Activated CD4-positive, alpha-beta T cell treated with anti-CD3 and anti-CD28 coated beads, Interleukin-2, Interleukin-6, amounts not matched to agents 100 ng/mL and 50 ng/mL, durations not matched to agents 16 hours and 8 hours (primary cell): ENCODE results near the gene PHF13.

Experiments
- DNase-seq: peaks from one replicate; pipeline ENCODE4 v3.0.0-alpha.2; 2020

The PHF13 gene

GRCh38 chr1:6602669-6603237 is 10.8 kb upstream of the PHF13 start, which contains the start of gene KLHL21:
Gene KLHL21 (minus strand): TSS chr1:6602869. CDS start chr1:6602817, 52 bp downstream.
- DNase-seq, result peak; percentile 92

DNA sequence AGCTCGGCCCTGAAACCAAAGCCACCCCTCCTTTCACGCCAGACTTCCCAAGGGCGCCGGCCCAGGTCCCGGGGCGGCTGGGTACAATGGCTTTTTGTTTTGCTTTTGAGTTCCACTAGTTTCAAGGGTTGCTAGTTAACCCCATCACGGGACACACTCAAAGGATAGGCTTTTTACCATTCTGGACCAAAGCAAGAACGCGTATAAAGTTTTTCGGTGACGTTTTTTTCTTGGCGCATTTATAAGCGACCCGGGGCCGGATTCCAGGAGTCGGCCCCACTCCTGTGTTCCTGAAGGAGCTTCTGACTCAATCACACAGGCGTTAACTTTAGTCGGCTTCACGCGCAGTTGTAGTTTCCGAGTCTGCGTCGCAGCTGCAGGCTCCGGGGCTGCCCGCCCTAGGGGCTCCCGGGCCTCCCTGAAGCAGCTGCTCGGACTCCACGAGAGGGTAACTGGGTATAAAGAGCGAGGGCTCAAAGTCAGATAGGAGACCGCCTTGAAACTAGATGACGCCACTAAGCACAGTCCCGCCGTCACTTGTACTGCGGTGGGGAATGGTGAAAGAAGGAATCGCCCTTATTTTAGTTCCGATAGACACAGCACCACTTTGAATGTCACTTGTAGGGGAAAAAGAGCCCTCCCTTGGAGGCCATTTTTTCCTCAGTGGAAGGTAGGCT is 10.2 kb upstream of the PHF13 start:
- DNase-seq, result peak; percentile 70

- DNase-seq, result no peak
These were observed 9.5 kb upstream of the PHF13 start for GRCh38 chr1:6603915-6604558.

- no peak for DNase-seq
These were observed 730 bp upstream of the PHF13 start for GRCh38 chr1:6612641-6613360.

DNA sequence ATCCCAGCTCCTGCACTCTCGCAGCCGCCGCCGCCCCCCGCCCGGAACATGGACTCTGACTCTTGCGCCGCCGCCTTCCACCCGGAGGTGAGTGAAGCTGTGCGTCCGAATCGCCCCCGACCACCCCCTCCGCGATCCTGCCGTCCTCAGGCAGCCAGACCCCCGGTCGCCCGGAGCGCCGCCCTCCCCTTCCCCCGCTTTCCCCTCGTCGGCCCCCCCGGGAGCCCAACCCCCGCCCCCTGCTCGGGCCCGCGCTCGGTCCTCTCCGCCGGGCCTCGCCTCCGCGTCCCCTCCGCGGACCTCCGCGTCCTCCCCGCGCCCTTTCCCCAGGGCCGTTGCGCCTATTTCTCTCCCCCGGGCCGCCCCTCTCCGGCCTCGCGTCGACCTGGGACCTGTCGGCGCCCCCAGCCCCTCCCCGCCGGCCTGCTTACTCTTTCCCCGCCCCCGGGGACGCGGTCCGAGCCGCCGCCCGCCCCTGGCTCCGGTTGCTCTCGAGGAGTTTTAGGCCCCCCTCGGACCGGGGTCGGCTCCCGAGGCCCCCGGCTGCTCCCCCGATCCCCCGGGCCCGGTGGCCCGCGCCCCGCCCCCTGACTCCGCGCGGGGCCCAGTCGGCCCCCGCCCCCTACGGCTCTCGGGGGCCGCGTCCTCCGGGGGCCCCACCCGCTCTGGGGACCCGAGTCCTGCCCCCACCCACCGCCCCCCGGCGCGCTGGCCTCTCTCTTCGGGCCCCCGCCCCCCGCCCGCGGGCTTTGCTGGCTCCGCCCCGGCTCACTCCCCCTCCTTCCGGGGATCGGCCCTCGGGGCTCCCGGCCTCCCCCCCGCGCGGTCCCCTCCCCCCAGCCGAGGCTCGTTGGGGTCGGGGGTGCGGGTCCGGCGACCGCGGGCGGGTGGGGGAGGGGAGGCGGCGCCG is 743 bp downstream of the PHF13 start:
- peak; percentile 43 for DNase-seq

DNA sequence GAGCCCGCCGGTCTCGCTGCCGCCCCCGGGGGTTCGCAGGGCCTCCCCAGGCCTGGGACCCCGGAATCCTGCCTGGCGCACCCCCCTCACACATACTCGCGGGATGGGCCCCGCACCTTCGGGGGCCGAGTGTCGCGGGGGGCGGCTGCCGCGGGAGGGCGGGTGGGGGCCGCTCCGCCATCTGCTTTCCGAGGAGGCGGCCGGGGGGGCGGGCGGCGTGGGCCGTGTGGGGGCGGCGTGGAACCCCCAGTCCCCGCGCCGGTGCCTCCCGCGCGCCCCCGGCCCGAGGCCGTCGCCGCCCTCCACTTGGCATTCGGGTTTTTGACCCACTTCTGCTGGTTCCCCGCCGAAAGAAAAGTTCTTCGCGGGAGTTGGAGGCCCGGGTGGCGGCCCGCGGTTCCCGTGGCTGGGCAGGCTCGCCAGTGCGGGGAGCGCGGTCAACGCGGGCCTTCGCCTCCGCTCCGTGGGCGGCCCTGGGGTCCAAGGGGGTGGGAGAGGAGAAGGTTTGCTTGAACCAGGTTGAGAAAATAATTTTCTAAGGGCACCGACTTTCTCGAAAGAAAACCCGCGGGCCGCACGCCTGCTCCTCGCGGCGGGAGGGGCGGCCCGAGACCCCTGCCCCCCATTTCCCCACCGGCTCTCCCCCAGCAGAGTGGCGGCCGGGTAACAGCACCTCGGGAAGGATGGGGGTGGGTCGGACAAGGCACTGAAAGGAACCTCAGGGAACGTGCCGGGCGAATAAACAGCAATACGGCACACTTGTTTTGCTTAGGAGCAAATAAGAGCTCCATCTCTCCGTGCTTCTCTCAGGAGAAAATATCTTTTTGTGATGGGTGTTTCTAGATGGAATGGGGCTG is 1.6 kb downstream of the PHF13 start:
- DNase-seq, result no peak

- DNase-seq, result no peak
These were observed 5.5 kb downstream of the PHF13 start for GRCh38 chr1:6619045-6619444.

GRCh38 chr1:6621429-6622391 is 8.2 kb downstream of the PHF13 start:
- DNase-seq, result no peak

DNA sequence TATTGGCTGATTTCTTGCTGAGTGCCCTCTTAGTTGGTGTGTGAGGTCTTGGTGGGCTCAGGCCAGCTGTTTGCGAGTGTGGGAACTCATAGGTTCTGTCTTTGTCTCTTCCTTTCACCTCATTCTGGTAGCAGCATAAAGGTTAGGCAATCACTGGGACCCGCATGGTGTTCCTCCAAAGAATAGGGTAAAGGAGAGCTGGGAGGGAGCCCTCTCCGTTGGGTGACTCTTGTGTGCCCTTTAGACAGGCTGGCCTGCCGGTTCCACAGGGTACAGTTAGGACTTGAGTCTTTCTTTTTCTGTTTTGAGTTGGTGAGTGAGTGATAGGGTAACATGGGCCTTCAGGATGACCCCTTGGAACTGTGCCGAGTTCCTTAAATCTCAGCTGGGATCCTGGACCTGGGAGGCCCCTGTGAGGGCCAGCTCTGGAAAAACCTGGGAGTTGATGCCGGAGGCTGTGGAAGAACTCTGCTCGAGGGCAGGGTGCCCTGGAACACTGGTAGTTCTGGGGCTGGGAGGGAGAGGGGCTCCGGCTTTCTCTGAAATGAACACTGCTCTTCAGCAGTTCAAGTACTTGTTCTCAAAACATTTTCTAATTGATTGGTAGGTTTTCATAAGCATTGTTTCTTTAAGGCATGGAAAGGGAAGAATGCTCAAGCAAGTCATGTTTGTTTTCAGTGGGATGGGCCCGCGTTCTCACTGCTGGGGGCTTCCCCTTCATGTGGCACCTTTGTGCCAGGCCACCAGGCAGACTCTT is 9.0 kb downstream of the PHF13 start:
- DNase-seq, result no peak

DNA sequence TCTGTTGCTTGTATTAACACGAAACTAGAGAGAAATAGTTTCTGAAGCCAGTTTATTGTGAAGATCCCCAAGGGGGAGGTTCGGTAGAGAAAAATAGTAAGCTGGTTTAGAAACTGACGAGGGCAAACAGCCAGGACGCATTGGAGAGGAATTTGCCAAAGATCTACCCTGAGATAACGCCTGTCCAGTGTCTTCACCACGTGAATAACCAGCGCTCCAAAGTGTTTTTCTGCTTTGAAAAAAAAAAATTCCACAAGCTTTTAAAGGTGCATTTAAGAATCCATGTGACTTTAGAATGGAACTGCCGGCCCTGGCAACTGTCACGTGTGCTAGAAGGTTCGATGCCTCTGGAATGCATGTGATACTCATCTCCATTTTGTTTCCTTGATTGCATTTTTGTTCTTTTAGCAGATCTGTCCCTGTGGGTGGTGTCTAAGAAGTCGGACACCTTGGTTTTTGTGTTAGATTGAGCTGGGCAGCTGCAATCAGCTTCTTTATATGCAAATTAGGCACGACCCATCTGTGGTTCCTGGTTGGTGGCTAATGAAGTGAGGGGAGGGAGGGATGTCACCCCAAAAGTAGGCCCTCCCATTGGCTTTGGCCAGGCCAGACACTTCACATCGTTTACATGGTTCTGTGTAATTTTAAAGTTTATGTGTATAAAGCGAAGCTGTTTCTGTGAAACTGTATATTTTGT is 9.9 kb downstream of the PHF13 start:
- DNase-seq, result no peak

DNA sequence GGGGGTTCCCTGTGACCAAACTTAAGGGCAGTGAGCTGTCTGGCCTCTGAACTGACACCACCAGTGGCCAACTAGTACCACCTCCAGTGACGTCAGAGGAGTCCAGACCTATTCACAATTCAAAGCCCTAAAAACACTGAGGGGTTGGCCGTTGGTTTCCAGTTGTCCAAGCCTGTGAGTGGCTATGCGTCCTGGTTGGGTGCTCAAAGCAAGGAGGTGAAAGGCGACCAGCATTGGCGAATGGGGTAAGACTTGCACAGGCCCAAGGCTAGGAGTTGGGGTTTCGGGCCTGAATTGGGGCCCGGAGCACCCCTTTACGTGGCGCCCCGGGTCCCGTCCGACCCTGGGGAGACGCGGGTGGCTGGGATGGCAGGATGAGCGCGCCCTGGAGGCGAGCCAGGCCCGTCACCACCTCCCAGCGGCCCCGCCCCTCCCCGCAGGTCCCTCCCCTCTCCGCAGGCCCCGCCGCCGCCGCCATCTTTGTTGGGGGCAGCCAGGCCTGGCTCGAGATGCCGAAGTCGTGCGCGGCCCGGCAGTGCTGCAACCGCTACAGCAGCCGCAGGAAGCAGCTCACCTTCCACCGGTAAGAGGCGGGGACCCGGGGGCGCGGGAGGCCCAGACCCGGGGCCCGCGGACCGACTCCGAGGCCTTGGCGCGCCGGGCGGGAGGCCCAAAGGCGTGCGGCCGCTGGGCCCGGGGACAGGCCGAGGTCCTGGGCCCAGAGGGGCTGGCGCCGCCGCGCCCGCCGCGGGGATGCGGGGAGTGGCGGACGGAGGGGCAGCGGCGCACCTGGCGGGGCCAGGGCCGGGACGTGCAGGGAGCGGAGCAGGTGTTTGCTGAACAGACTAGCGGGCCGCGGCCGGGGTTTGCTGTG is 11.4 kb downstream of the PHF13 start, which contains the start of gene THAP3:
Gene THAP3, plus strand, starts transcription at position 159 of the 874 bp plus-strand sequence. Its CDS starts 351 bp downstream, at position 510.
- peak; percentile 93 for DNase-seq

DNA sequence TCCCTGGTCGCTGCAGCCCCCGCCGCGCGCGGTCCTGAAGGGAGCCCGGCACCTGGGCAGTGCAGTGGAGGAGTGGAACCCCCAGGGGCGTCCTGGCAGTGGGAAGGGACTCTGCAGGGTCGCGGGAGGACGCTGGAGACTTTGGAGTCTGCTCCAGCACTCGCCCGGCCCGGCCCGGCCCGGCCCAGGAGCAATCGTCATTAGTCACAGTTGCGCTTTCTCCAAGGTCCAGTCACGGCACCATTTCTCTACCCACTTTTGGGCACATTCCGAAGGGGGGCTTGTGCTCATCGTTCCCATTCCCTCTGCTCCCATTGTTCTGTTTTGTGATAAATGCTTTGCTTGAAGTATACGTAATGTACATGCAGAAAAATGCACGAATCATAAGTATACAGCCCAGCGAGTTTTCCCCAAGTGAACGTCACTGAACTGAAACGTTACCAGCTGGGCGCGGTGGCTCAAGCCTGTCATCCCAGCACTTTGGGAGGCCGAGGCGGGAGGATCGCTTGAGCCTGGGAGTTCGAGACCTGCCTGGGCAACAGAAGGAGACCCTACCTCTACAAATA is 12.1 kb downstream of the PHF13 start:
- peak; percentile 25 for DNase-seq

- DNase-seq, result no peak
These were observed 13.5 kb downstream of the PHF13 start for GRCh38 chr1:6627031-6627430.

DNA sequence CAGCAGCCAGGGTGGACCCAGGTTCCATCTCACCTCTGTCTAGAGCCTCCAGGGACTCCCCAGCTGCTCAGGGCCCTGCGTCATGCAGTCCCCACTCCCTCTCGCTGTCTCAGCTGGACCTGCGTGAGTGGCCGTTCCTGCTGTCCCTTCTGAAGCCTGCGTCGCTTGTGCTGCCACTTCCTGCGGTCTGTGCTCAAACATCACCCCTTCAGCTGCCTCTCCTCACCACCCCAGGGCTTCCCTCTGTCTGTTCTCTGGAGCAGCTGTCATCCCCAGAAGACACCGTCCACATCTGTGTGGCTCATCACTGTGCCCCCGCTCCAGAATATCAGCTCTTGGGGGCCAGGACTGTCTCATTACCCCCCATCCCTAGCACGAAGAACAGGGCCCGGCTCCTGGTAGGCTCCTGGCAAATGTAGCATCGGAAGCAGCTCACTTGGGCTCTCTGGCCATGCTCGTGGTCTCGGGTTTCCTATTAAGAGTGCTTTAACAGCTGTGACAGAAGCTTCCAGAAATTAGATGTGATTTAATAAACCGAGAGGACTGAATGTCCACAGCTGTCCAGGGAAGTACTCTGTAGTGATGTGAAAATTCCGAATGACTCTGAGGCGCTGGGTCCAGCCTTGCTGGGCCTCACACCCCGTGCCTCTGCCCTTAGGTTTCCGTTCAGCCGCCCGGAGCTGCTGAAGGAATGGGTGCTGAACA is 14.5 kb downstream of the PHF13 start:
- no peak for DNase-seq

DNA sequence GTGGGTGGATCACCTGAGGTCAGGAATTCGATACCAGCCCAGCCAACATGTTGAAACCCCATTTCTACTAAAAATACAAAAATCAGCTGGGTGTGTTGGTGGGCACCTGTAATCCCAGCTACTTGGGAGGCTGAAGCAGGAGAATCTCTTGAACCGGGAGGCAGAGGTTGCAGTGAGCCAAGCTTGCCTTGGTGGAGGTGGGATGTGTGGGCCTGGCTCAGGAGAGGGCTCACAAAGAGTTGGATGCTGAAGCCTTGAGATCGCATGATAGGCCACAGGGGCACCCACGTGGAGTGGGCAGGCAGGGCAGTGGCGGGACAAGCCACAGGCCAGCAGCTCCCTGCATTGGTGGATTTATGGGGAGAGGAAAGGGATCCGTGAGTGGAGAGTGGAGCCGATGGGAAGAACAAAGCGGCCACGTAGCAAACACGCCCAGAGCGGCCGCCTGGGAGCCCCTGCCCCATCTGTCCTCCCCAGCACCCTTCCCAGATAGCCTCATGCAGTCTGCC is 15.5 kb downstream of the PHF13 start:
- no peak for DNase-seq

DNA sequence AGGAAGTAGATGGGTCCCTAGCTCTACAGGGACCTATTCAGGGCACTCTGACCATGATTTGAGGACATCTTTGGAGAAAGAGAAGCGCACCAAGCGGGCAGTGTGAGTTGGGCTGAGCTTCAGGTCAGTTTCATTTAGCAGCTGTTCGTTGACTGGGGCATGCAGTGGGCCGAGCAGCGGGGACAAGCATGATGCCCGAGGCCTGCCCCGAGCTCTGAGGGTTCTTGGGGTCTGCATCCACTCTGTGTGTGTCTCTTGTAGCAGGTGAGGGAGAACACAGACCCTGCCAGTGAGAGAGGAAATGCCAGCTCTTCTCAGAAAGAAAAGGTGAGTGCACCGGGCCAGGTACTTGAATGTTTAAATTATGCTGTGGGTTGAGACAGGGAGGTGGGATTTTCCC is 16.5 kb downstream of the PHF13 start:
- no peak for DNase-seq
